Iris pigment epithelial cell (primary cell): ENCODE results near the gene PHAF1.

Source experiments
- DNase-seq: peaks from one replicate; pipeline ENCODE4 v3.0.0-alpha.2; 2011; ENCODE audit warnings: low read depth

The PHAF1 gene

GRCh38 chr16:67163164-67163998, 53.6 kb downstream of the PHAF1 start:
- DNase-seq: peak; percentile 70

- DNase-seq: no peak
Measured at GRCh38 chr16:67163999-67164558, 54.3 kb downstream of the PHAF1 start.

- no peak for DNase-seq
Measured at GRCh38 chr16:67164599-67165061, 54.9 kb downstream of the PHAF1 start, which contains the start of gene HSF4. TSS of gene HSF4 (plus strand) at chr16:67164745. CDS start at chr16:67164812, 67 bp downstream.

GRCh38 chr16:67165121-67166078, 55.7 kb downstream of the PHAF1 start:
- DNase-seq: no peak

- DNase-seq: no peak
Measured at GRCh38 chr16:67166110-67166547, 56.4 kb downstream of the PHAF1 start.

- no peak for DNase-seq
Measured at GRCh38 chr16:67166598-67167168, 56.9 kb downstream of the PHAF1 start.

- DNase-seq: no peak
Measured at GRCh38 chr16:67167588-67167987, 57.8 kb downstream of the PHAF1 start.

GRCh38 chr16:67169011-67169451, 59.3 kb downstream of the PHAF1 start:
- DNase-seq: no peak

GRCh38 chr16:67169642-67170167, 60.0 kb downstream of the PHAF1 start:
- DNase-seq: no peak

GRCh38 chr16:67170168-67170948, 60.6 kb downstream of the PHAF1 start, which contains the start of gene NOL3:
TSS of gene NOL3 (plus strand) at chr16:67170538.
- DNase-seq: peak; percentile 83

GRCh38 chr16:67170949-67171649, 61.4 kb downstream of the PHAF1 start:
- no peak for DNase-seq

- DNase-seq: no peak
Measured at GRCh38 chr16:67173323-67173722, 63.6 kb downstream of the PHAF1 start.

GRCh38 chr16:67173808-67174705, 64.3 kb downstream of the PHAF1 start:
- DNase-seq: peak; percentile 88

GRCh38 chr16:67174706-67175231, 65.0 kb downstream of the PHAF1 start:
- no peak for DNase-seq

GRCh38 chr16:67176662-67177061, 66.9 kb downstream of the PHAF1 start:
- DNase-seq: no peak

GRCh38 chr16:67177743-67178699, 68.3 kb downstream of the PHAF1 start:
- DNase-seq: peak; percentile 72

GRCh38 chr16:67179421-67180080, 69.8 kb downstream of the PHAF1 start:
- DNase-seq: no peak
